Measurements from ENCODE around the gene GTF2A1L. TPM values are rescaled to one million over a fixed set of nuclear protein-coding genes. Genes with fewer than 3 reads are reported as not detected.

Gene GTF2A1L
- total RNA-seq, 1 donor from 2014 or later, result not detected

GRCh38 chr2:48685126-48685525 lies 67.5 kb downstream of the GTF2A1L start:
- H3K9me3 Mint-ChIP-seq, result no peaks in the 10 kb centered on the region
- peaks cover 15% of the 10 kb centered on the region for H3K27me3 Mint-ChIP-seq
- H3K4me3 Mint-ChIP-seq, result no peak overlapping the region
- DNase-seq, result no peak
- ATAC-seq (ENCODE audit: low read depth), result no peak
- TF ChIP-seq, protein P1, sequence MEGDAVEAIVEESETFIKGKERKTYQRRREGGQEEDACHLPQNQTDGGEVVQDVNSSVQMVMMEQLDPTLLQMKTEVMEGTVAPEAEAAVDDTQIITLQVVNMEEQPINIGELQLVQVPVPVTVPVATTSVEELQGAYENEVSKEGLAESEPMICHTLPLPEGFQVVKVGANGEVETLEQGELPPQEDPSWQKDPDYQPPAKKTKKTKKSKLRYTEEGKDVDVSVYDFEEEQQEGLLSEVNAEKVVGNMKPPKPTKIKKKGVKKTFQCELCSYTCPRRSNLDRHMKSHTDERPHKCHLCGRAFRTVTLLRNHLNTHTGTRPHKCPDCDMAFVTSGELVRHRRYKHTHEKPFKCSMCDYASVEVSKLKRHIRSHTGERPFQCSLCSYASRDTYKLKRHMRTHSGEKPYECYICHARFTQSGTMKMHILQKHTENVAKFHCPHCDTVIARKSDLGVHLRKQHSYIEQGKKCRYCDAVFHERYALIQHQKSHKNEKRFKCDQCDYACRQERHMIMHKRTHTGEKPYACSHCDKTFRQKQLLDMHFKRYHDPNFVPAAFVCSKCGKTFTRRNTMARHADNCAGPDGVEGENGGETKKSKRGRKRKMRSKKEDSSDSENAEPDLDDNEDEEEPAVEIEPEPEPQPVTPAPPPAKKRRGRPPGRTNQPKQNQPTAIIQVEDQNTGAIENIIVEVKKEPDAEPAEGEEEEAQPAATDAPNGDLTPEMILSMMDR (IDR thresholded peaks at IDR 0.05), result no peak
- H3K4me1 Mint-ChIP-seq, result no peaks in the 10 kb centered on the region
- POLR2A ChIA-PET, result no interaction called here
- no peaks in the 10 kb centered on the region for H3K36me3 Mint-ChIP-seq (ENCODE audit: low read depth)
- CTCF ChIA-PET, result no interaction called here
- H3K27ac Mint-ChIP-seq, result no peak overlapping the region
- intact Hi-C loops (cut with micrococcal nuclease), result no loop called here

- Mint-ChIP-seq H3K4me3 (no peak overlapping the region), H3K4me1 (no peaks in the 10 kb centered on the region), H3K36me3 (ENCODE audit: low read depth) (no peaks in the 10 kb centered on the region), H3K27ac (no peak overlapping the region), H3K9me3 (no peaks in the 10 kb centered on the region), H3K27me3 (peaks cover 7% of the 10 kb centered on the region)
- no peak for ATAC-seq (ENCODE audit: low read depth)
- intact Hi-C loops (cut with micrococcal nuclease), result no loop called here
- ChIA-PET CTCF (no interaction called here), POLR2A (no interaction called here)
- TF ChIP-seq, protein P1 (IDR thresholded peaks at IDR 0.05), result no peak
- DNase-seq, result no peak
Measured at GRCh38 chr2:48691935-48692691, 74.5 kb downstream of the GTF2A1L start.

- Mint-ChIP-seq H3K27me3 (peaks cover 7% of the 10 kb centered on the region), H3K9me3 (no peaks in the 10 kb centered on the region), H3K4me3 (no peak overlapping the region), H3K4me1 (no peaks in the 10 kb centered on the region), H3K36me3 (ENCODE audit: low read depth) (no peaks in the 10 kb centered on the region), H3K27ac (no peak overlapping the region)
- intact Hi-C loops (cut with micrococcal nuclease), result no loop called here
- no peak for DNase-seq
- ATAC-seq (ENCODE audit: low read depth), result no peak
- TF ChIP-seq, protein P1 (IDR thresholded peaks at IDR 0.05), result no peak
- ChIA-PET CTCF (no interaction called here), POLR2A (no interaction called here)
Measured at GRCh38 chr2:48693066-48693465, 75.4 kb downstream of the GTF2A1L start.

DNA sequence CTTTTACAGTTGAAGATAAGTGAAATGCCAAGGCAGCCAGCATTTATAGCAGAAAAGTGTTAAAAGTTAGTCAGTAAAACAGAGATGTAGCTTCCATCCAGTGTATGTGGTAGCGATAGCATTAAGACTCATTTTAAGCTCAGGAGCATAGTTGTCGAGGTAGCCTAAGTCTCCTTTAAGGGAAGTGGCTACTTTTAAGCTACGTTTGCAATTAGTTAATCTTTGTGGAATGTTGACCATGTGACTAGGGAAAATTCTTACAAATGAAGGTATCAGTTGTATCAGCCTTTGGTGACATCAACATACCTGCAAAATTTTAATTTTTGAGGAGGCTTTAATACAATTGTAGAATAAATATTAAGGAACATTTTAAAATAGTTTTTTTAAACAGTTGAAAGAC lies 76.0 kb downstream of the GTF2A1L start:
- Mint-ChIP-seq H3K4me1 (no peaks in the 10 kb centered on the region), H3K9me3 (no peaks in the 10 kb centered on the region), H3K4me3 (no peak overlapping the region), H3K36me3 (ENCODE audit: low read depth) (no peaks in the 10 kb centered on the region), H3K27ac (no peak overlapping the region), H3K27me3 (peaks cover 2% of the 10 kb centered on the region)
- DNase-seq, result no peak
- CTCF ChIA-PET, result no interaction called here
- POLR2A ChIA-PET, result no interaction called here
- intact Hi-C loops (cut with micrococcal nuclease), result no loop called here
- TF ChIP-seq, protein P1 (IDR thresholded peaks at IDR 0.05), result no peak
- ATAC-seq (ENCODE audit: low read depth), result no peak

DNA sequence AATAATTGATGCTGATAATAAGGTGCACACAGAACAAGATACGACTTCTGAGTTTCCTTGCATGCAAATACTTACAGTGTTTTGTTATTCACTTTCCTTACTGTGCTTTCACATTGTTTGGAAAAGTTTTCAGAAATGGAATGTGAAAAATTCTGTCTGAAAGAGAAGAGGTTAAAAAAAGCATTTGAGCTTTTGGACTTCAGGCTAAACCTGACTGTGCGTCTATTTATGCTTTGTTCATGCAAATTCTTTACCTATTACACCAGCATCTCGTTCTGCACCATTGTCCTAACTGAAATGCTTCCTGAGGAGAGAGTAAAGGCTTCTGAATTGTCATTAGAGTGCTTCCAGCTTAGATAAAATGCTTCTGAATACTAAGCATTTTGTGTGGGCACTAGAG lies 76.5 kb downstream of the GTF2A1L start:
- Mint-ChIP-seq H3K4me1 (no peaks in the 10 kb centered on the region), H3K9me3 (no peaks in the 10 kb centered on the region), H3K27ac (no peak overlapping the region), H3K36me3 (ENCODE audit: low read depth) (no peaks in the 10 kb centered on the region), H3K27me3 (peaks cover 2% of the 10 kb centered on the region), H3K4me3 (no peak overlapping the region)
- DNase-seq (no peak), ATAC-seq (ENCODE audit: low read depth) (no peak)
- ChIA-PET CTCF (no interaction called here), POLR2A (no interaction called here)
- TF ChIP-seq, protein P1 (IDR thresholded peaks at IDR 0.05), result no peak
- intact Hi-C loops (cut with micrococcal nuclease), result no loop called here
